HCT116 (cell line): ENCODE results near the gene DCP1A.

ENCODE experiments used
- CTCF ChIP-seq, 3 experiments: fragments of 200-600 bp in 1 of 3; sonication (generic) in 1 of 3; IDR thresholded peaks in 2 of 3; conservative IDR thresholded peaks in 1 of 3; 2 replicates each; pipeline ENCODE4 v1.5.1; 2012 to 2017; ENCODE audit warnings: low read depth in 2 of 3, low read length in 2 of 3, antibody characterized with exemption in 1 of 3, borderline replicate concordance in 1 of 3, control low read depth in 1 of 3, mild to moderate bottlenecking in 1 of 3, mixed read lengths in 1 of 3, mixed run types in 1 of 3, moderate library complexity in 1 of 3; ENCODE audit not compliant: insufficient read depth in 1 of 3
- POLR2A ChIP-seq: IDR thresholded peaks from 2 replicates; pipeline ENCODE4 v1.7.0; 2011; ENCODE audit warnings: borderline replicate concordance; ENCODE audit not compliant: insufficient read depth, insufficient read length; ENCODE audit errors: extremely low read depth
- POLR2AphosphoS5 ChIP-seq: IDR thresholded peaks from 2 replicates; pipeline ENCODE4 v1.6.1; 2011; ENCODE audit warnings: mild to moderate bottlenecking, low read depth, low read length, moderate library complexity

DNA sequence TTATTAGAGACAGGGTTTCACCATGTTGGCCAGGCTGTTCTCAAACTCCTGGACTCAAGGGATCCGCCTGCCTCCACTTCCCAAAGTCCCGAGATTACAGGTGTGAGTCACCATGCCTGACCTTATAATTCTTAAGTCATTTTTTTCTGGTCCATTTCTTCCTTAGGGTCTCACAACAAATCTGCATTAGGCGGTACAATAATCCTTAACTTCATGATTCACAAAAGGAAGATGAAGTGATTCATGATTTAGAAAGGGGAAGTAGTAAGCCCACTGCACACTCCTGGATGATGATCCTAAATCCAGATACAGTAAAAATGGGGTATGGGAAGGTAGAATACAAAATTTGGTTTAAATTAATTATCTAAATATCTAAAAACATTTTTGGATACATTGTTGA, 46.5 kb downstream of the DCP1A start:
- TF ChIP-seq CTCF (IDR thresholded peaks at IDR 0.05 in 2 of 3, conservative IDR thresholded peaks at IDR 0.05 in 1 of 3; ENCODE audit: borderline replicate concordance in 1 of 3, insufficient read depth in 1 of 3, low read depth in 2 of 3, low read length in 2 of 3): no peak
- TF ChIP-seq POLR2A: no peak
- TF ChIP-seq POLR2AphosphoS5: no peak
